GM12878 (cell line): ENCODE data around the gene TRIP12. TPM values are rescaled to one million over a fixed set of nuclear protein-coding genes. Genes with fewer than 3 reads are reported as not detected.

Source experiments
- ATF3 ChIP-seq: IDR thresholded peaks from 2 replicates; pipeline ENCODE4 v1.6.1; 2011; ENCODE audit warnings: low read depth, mild to moderate bottlenecking, low read length, moderate library complexity, borderline replicate concordance; ENCODE audit errors: extremely low read depth
- BCL11A ChIP-seq: IDR thresholded peaks from 2 replicates; pipeline ENCODE4 v1.6.1; 2011; ENCODE audit warnings: low read depth, low read length
- CBFB ChIP-seq: IDR thresholded peaks from 2 replicates; pipeline ENCODE4 v1.6.1; 2016; ENCODE audit warnings: antibody characterized with exemption, low read depth
- CREB1 ChIP-seq: IDR thresholded peaks from 2 replicates; pipeline ENCODE4 v1.6.1; 2012; ENCODE audit warnings: low read depth, mild to moderate bottlenecking, inconsistent platforms
- EGR1 ChIP-seq, 2 experiments: IDR thresholded peaks; 1 replicate in 1 of 2; 2 replicates in 1 of 2; pipeline ENCODE4 v1.6.1; 2011 to 2012; ENCODE audit warnings: low read depth in 2 of 2, low read length in 2 of 2, borderline replicate concordance in 1 of 2, mild to moderate bottlenecking in 1 of 2, moderate library complexity in 1 of 2
- ESRRA ChIP-seq: IDR thresholded peaks from 2 replicates; pipeline ENCODE4 v1.6.1; 2012; ENCODE audit warnings: mild to moderate bottlenecking, low read length, improper control_type of control experiment
- ETV6 ChIP-seq, 2 experiments: fragments of 450-650 bp in 1 of 2; IDR thresholded peaks in 1 of 2; conservative IDR thresholded peaks in 1 of 2; 2 replicates each; pipeline ENCODE4 v1.6.1; 2014; ENCODE audit warnings: antibody characterized with exemption in 1 of 2, borderline replicate concordance in 1 of 2, low read depth in 1 of 2, mild to moderate bottlenecking in 1 of 2, moderate library complexity in 1 of 2
- HCFC1 ChIP-seq: fragments of 150-350 bp; IDR thresholded peaks from 2 replicates; pipeline ENCODE4 v1.6.1; 2014; ENCODE audit warnings: low read length
- IRF3 ChIP-seq: fragments of 450-650 bp; IDR thresholded peaks from 2 replicates; pipeline ENCODE4 v1.6.1; 2014; ENCODE audit warnings: mild to moderate bottlenecking
- IRF4 ChIP-seq: IDR thresholded peaks from 2 replicates; pipeline ENCODE4 v1.6.1; 2011; ENCODE audit warnings: low read depth, low read length
- MEF2B ChIP-seq: fragments of 450-650 bp; IDR thresholded peaks from 2 replicates; pipeline ENCODE4 v1.6.1; 2018; ENCODE audit warnings: mild to moderate bottlenecking, moderate library complexity; ENCODE audit not compliant: partially characterized antibody, poor library complexity, severe bottlenecking
- MLLT1 ChIP-seq: fragments of 450-650 bp; IDR thresholded peaks from 2 replicates; pipeline ENCODE4 v1.6.1; 2016; ENCODE audit warnings: mild to moderate bottlenecking
- MTA3 ChIP-seq: IDR thresholded peaks from 2 replicates; pipeline ENCODE4 v1.6.1; 2012; ENCODE audit warnings: low read length, inconsistent platforms, borderline replicate concordance
- MXI1 ChIP-seq: fragments of 150-350 bp; IDR thresholded peaks from 2 replicates; pipeline ENCODE4 v1.6.1; 2011; ENCODE audit warnings: low read depth, mild to moderate bottlenecking, inconsistent platforms, low read length, improper control_type of control experiment
- MYC ChIP-seq: IDR thresholded peaks from 2 replicates; pipeline ENCODE4 v1.6.1; 2011; ENCODE audit warnings: mild to moderate bottlenecking, low read length, moderate library complexity, inconsistent platforms; ENCODE audit not compliant: insufficient read depth, insufficient replicate concordance, insufficient read length, severe bottlenecking
- POLR2AphosphoS2 ChIP-seq: IDR thresholded peaks from 2 replicates; pipeline ENCODE4 v1.6.1; 2011; ENCODE audit warnings: low read depth, mild to moderate bottlenecking, low read length, improper control_type of control experiment, moderate library complexity
- POU2F2 ChIP-seq: IDR thresholded peaks from 3 replicates; pipeline ENCODE4 v1.6.1; 2011; ENCODE audit warnings: low read depth, mild to moderate bottlenecking, low read length, borderline replicate concordance
- RB1 ChIP-seq: fragments of 450-650 bp; formaldehyde crosslinking; IDR thresholded peaks from 2 replicates; pipeline ENCODE4 v1.6.1; 2017; ENCODE audit warnings: mild to moderate bottlenecking, borderline replicate concordance
- REST ChIP-seq: IDR thresholded peaks from 2 replicates; pipeline ENCODE4 v1.6.1; 2012; ENCODE audit warnings: mild to moderate bottlenecking, low read depth, low read length
- SIN3A ChIP-seq: IDR thresholded peaks from 2 replicates; pipeline ENCODE4 v1.6.1; 2012; ENCODE audit warnings: low read depth, low read length, improper control_type of control experiment
- SMAD1 ChIP-seq: fragments of 450-650 bp; IDR thresholded peaks from 2 replicates; pipeline ENCODE4 v1.6.1; 2018; ENCODE audit warnings: mild to moderate bottlenecking, low read depth; ENCODE audit not compliant: partially characterized antibody
- SMAD5 ChIP-seq: IDR thresholded peaks from 2 replicates; pipeline ENCODE4 v1.6.1; 2016; ENCODE audit warnings: antibody characterized with exemption, low read depth
- TAF1 ChIP-seq: IDR thresholded peaks from 2 replicates; pipeline ENCODE4 v1.6.1; 2011; ENCODE audit warnings: mild to moderate bottlenecking, low read depth, low read length, borderline replicate concordance
- TARDBP ChIP-seq: IDR thresholded peaks from 2 replicates; pipeline ENCODE4 v1.6.1; 2016; ENCODE audit warnings: borderline replicate concordance
- ZNF207 ChIP-seq: fragments of 450-650 bp; IDR thresholded peaks from 2 replicates; pipeline ENCODE4 v1.6.1; 2014; ENCODE audit warnings: antibody characterized with exemption, mild to moderate bottlenecking, borderline replicate concordance
- ZNF622 ChIP-seq: fragments of 450-650 bp; IDR thresholded peaks from 2 replicates; pipeline ENCODE4 v1.6.1; 2017; ENCODE audit warnings: mild to moderate bottlenecking, inconsistent platforms
- ZZZ3 ChIP-seq: IDR thresholded peaks from 2 replicates; pipeline ENCODE4 v1.6.1; 2011; ENCODE audit warnings: low read depth; ENCODE audit not compliant: control insufficient read depth, insufficient read length
- polyA plus RNA-seq, 11 experiments: library from polyadenylated mRNA; depleted of rRNA in 4 of 11; unstranded in 6 of 11; stranded (reverse) in 5 of 11; fragments of >200 nt; fragmentation: Nextera tagmentation in 4 of 11; fragmentation: Illumina TruSeq in 1 of 11; extraction: Ambion mirVana in 4 of 11; extraction: Trizol in 1 of 11; gene quantifications; 1 replicate in 1 of 11; 2 replicates in 10 of 11; pipeline versions ENCODE4 v1.2.1 to v1.2.3, GENCODE V29; 2011 to 2016; ENCODE audit warnings: inconsistent platforms in 2 of 11, missing spikeins in 2 of 11, low read depth in 1 of 11
- total RNA-seq, 4 experiments: library from RNA; depleted of rRNA in 3 of 4; stranded (reverse); fragments of >200 nt in 3 of 4; fragmentation: Illumina TruSeq in 1 of 4; extraction: Trizol in 1 of 4; gene quantifications; 2 replicates each; pipeline versions ENCODE4 v1.2.1 to v1.2.3, GENCODE V29; 2013 to 2021

The TRIP12 gene
- total and polyA plus RNA-seq, 10 of the 15 experiments (the other 5 are each of a cell fraction or from before 2014, with no cell fraction given): 23.1 to 207 (median 97.0) TPM

- no peak for TF ChIP-seq ESRRA
- no peak for TF ChIP-seq SMAD5
- no peak for TF ChIP-seq ZZZ3
- no peak for TF ChIP-seq RB1
- TF ChIP-seq MYC: no peak
- TF ChIP-seq ETV6 (conservative IDR thresholded peaks at IDR 0.05 in 1 of 2, IDR thresholded peaks at IDR 0.05 in 1 of 2; ENCODE audit: borderline replicate concordance in 1 of 2, low read depth in 1 of 2): peak in 1 of 2 experiments; percentile 68; a peak in 1 of 4 replicates
- TF ChIP-seq MEF2B: no peak
- TF ChIP-seq SMAD1: no peak
- no peak for TF ChIP-seq ZNF622
- no peak for TF ChIP-seq POU2F2
- TF ChIP-seq IRF3: no peak
- TF ChIP-seq REST: no peak
- TF ChIP-seq POLR2AphosphoS2: no peak
- TF ChIP-seq EGR1 (IDR thresholded peaks at IDR 0.05; ENCODE audit: borderline replicate concordance in 1 of 2, low read depth in 2 of 2, low read length in 2 of 2): no peak
- TF ChIP-seq HCFC1: no peak
- no peak for TF ChIP-seq ATF3
- peak; percentile 48; the same call in 1 of the 2 replicates for TF ChIP-seq BCL11A
- TF ChIP-seq IRF4: peak; percentile 48; the same call in 1 of the 2 replicates
- no peak for TF ChIP-seq MXI1
- TF ChIP-seq SIN3A: no peak
- TF ChIP-seq MLLT1: no peak
- TF ChIP-seq CBFB: no peak
- TF ChIP-seq TARDBP: no peak
- TF ChIP-seq TAF1: no peak
- TF ChIP-seq MTA3: peak; percentile 60; the same call in 1 of the 2 replicates
- TF ChIP-seq ZNF207: no peak
- TF ChIP-seq CREB1: no peak
Measured at GRCh38 chr2:229947544-229947943, 25.7 kb upstream of the TRIP12 start (continued).
